CD14-positive monocyte (primary cell): ENCODE measurements around the gene BEX3. TPM values are rescaled to one million over a fixed set of nuclear protein-coding genes. Genes with fewer than 3 reads are reported as not detected.

Source experiments
- DNase-seq, 3 donors: peaks; one replicate each; pipeline ENCODE4 v3.0.0-alpha.2; 2011 to 2022
- H2AFZ ChIP-seq: 2 replicates; pipeline ENCODE4 v1.6.0; 2012; ENCODE audit warnings: mild to moderate bottlenecking, low read depth, low read length, inconsistent platforms; ENCODE audit not compliant: insufficient read depth, poor library complexity, severe bottlenecking
- H3K27ac ChIP-seq, 2 donors: 1 replicate in 1 of 2; 2 replicates in 1 of 2; pipeline ENCODE4 v1.5.1; 2012 to 2013; ENCODE audit warnings: low read length in 2 of 2, control low read depth in 1 of 2, inconsistent platforms in 1 of 2, low read depth in 1 of 2, mild to moderate bottlenecking in 1 of 2
- H3K27me3 ChIP-seq, 2 donors: one replicate each; pipeline versions ENCODE4 v1.6.0 to v1.6.1; 2011 to 2013; ENCODE audit warnings: low read length in 2 of 2; ENCODE audit not compliant: control insufficient read depth in 2 of 2, insufficient read depth in 2 of 2
- H3K36me3 ChIP-seq, 2 donors: replicated peaks in 1 of 2; 1 replicate in 1 of 2; 2 replicates in 1 of 2; pipeline versions ENCODE4 v1.5.1 to v1.6.1; 2012 to 2013; ENCODE audit warnings: low read length in 2 of 2, control low read depth in 1 of 2, inconsistent platforms in 1 of 2, mild to moderate bottlenecking in 1 of 2; ENCODE audit not compliant: insufficient read depth in 2 of 2, control insufficient read depth in 1 of 2
- H3K4me1 ChIP-seq, 2 donors: 1 replicate in 1 of 2; 2 replicates in 1 of 2; pipeline versions ENCODE4 v1.5.1 to v1.6.1; 2012 to 2013; ENCODE audit warnings: low read length in 2 of 2, control low read depth in 1 of 2, inconsistent platforms in 1 of 2, mild to moderate bottlenecking in 1 of 2, moderate library complexity in 1 of 2; ENCODE audit not compliant: insufficient read depth in 2 of 2, control insufficient read depth in 1 of 2
- H3K4me2 ChIP-seq: replicated peaks from 2 replicates; pipeline ENCODE3; 2012; ENCODE audit warnings: low read length, moderate library complexity, mild to moderate bottlenecking; ENCODE audit not compliant: poor library complexity, severe bottlenecking; ENCODE audit errors: extremely low read depth
- H3K4me3 ChIP-seq, 3 experiments: fragments of 200-600 bp in 1 of 3; sonication (generic) in 1 of 3; replicated peaks in 1 of 3; 1 replicate in 2 of 3; 2 replicates in 1 of 3; pipeline ENCODE4 v1.5.1; 2011 to 2013; ENCODE audit warnings: low read length in 3 of 3, mild to moderate bottlenecking in 3 of 3, control low read depth in 2 of 3, low read depth in 2 of 3, inconsistent platforms in 1 of 3, moderate library complexity in 1 of 3
- H3K79me2 ChIP-seq: 2 replicates; pipeline ENCODE4 v1.6.0; 2012; ENCODE audit warnings: mild to moderate bottlenecking, control low read depth, inconsistent platforms, low read length, moderate library complexity; ENCODE audit not compliant: insufficient read depth
- H3K9ac ChIP-seq: 2 replicates; pipeline ENCODE4 v1.6.0; 2017; ENCODE audit warnings: low read length, mild to moderate bottlenecking; ENCODE audit not compliant: insufficient read depth, poor library complexity, severe bottlenecking
- H3K9me3 ChIP-seq, 2 donors: replicated peaks in 1 of 2; 1 replicate in 1 of 2; 2 replicates in 1 of 2; pipeline versions ENCODE4 v1.5.1 to v1.6.1; 2012 to 2013; ENCODE audit warnings: low read length in 2 of 2, control low read depth in 1 of 2; ENCODE audit not compliant: control insufficient read depth in 1 of 2, insufficient read depth in 1 of 2
- H4K20me1 ChIP-seq: 2 replicates; pipeline ENCODE4 v1.6.0; 2012; ENCODE audit warnings: mild to moderate bottlenecking, low read length, control low read depth, moderate library complexity; ENCODE audit not compliant: insufficient read depth
- H3K27ac Mint-ChIP-seq, 7 donors: one replicate each; pipeline ENCODE4 v1.8.0; 2020; ENCODE audit warnings: mild to moderate bottlenecking in 7 of 7, mixed read lengths in 7 of 7, moderate library complexity in 6 of 7, inconsistent platforms in 2 of 7
- H3K27me3 Mint-ChIP-seq, 3 donors: one replicate each; pipeline ENCODE4 v1.8.0; 2021 to 2022; ENCODE audit warnings: low read depth in 3 of 3, mild to moderate bottlenecking in 3 of 3, mixed read lengths in 3 of 3, moderate library complexity in 3 of 3, inconsistent platforms in 1 of 3
- H3K36me3 Mint-ChIP-seq, 2 donors: one replicate each; pipeline ENCODE4 v1.8.0; 2020; ENCODE audit warnings: mixed read lengths in 2 of 2, inconsistent platforms in 1 of 2, mild to moderate bottlenecking in 1 of 2
- H3K4me1 Mint-ChIP-seq: one replicate; pipeline ENCODE4 v1.8.0; 2020; ENCODE audit warnings: mild to moderate bottlenecking, mixed read lengths
- H3K4me3 Mint-ChIP-seq, 2 donors: one replicate each; pipeline ENCODE4 v1.8.0; 2020; ENCODE audit warnings: mild to moderate bottlenecking in 2 of 2, mixed read lengths in 2 of 2, moderate library complexity in 1 of 2
- H3K9me3 Mint-ChIP-seq, 7 donors: one replicate each; pipeline ENCODE4 v1.8.0; 2020 to 2022; ENCODE audit warnings: mixed read lengths in 7 of 7, mild to moderate bottlenecking in 6 of 7, moderate library complexity in 6 of 7, inconsistent platforms in 2 of 7
- CTCF ChIP-seq: fragments of 200-600 bp; IDR thresholded peaks from one replicate; pipeline ENCODE4 v1.8.0; 2022; ENCODE audit warnings: antibody characterized with exemption, mild to moderate bottlenecking
- WGBS: methylation state at CpG from one replicate; pipeline ENCODE4 v1.1.5; 2013; ENCODE audit warnings: missing lambda C conversion rate; ENCODE audit not compliant: insufficient coverage; 5-methylcytosine and 5-hydroxymethylcytosine counted together
- intact Hi-C, 2 donors: fragments of 100-400 bp; cut with micrococcal nuclease; formaldehyde crosslinking; loops; one replicate each; pipeline versions ENCODE4 v1.15.0 to v1.15.1; 2023
- polyA plus RNA-seq, 3 donors: library from polyadenylated mRNA; depleted of rRNA in 1 of 3; unstranded in 2 of 3; stranded (reverse) in 1 of 3; fragments of 300-500 nt in 2 of 3; fragments of >200 nt in 1 of 3; fragmentation: Illumina TruSeq in 2 of 3; gene quantifications; 1 replicate in 2 of 3; 2 replicates in 1 of 3; pipeline ENCODE4 v1.2.3, GENCODE V29; 2012 to 2021

Gene BEX3
- polyA plus RNA-seq, 3 donors = 0.49 to 2.7 (median 2.0) TPM

GRCh38 chrX:103378990-103379389 is 2.7 kb downstream of the BEX3 start:
- Mint-ChIP-seq H3K9me3 (peaks cover 0 to 3% (median 2%) of the 10 kb centered on the region in 7 donors), H3K27me3 (peaks cover 4 to 7% (median 7%) of the 10 kb centered on the region in 3 donors), H3K4me3 (no peak overlapping the region), H3K36me3 (no peaks in the 10 kb centered on the region), H3K4me1 (peaks cover 8% of the 10 kb centered on the region), H3K27ac (no peak overlapping the region)
- intact Hi-C loops = no loop called here
- H3K27ac ChIP-seq = no peak overlapping the region
- no peaks in the 10 kb centered on the region for H3K79me2 ChIP-seq
- no peak for DNase-seq
- H3K4me1 ChIP-seq = peaks cover 3 to 8% of the 10 kb centered on the region in 2 donors
- no peaks in the 10 kb centered on the region for H3K9me3 ChIP-seq
- no peak overlapping the region for H3K9ac ChIP-seq
- no peak overlapping the region for H3K4me3 ChIP-seq
- no peak overlapping the region for H3K4me2 ChIP-seq
- no peaks in the 10 kb centered on the region for H3K27me3 ChIP-seq
- H3K36me3 ChIP-seq = no peaks in the 10 kb centered on the region
- WGBS = no CpG with 5 or more reads among the region's 2 CpGs
- H2AFZ ChIP-seq = no peak overlapping the region
- no peak for TF ChIP-seq CTCF
- no peaks in the 10 kb centered on the region for H4K20me1 ChIP-seq

- Histone ChIP-seq H3K79me2 (no peaks in the 10 kb centered on the region), H2AFZ (no peak overlapping the region), H3K4me3 (no peak overlapping the region), H3K9me3 (no peaks in the 10 kb centered on the region), H3K27me3 (no peaks in the 10 kb centered on the region), H4K20me1 (no peaks in the 10 kb centered on the region), H3K27ac (no peak overlapping the region), H3K36me3 (no peaks in the 10 kb centered on the region), H3K9ac (no peak overlapping the region), H3K4me2 (no peak overlapping the region), H3K4me1 (no peaks in the 10 kb centered on the region)
- H3K36me3 Mint-ChIP-seq = no peaks in the 10 kb centered on the region
- no peak for TF ChIP-seq CTCF
- intact Hi-C loops = no loop called here
- H3K4me3 Mint-ChIP-seq = no peak overlapping the region
- peaks cover 0 to 2% (median 0%) of the 10 kb centered on the region in 7 donors for H3K9me3 Mint-ChIP-seq
- no peaks in the 10 kb centered on the region for H3K4me1 Mint-ChIP-seq
- no CpG with 5 or more reads among the region's 1 CpG for WGBS
- H3K27me3 Mint-ChIP-seq = peaks cover 0 to 8% (median 0%) of the 10 kb centered on the region in 3 donors
- no peak for DNase-seq
- no peak overlapping the region for H3K27ac Mint-ChIP-seq
These were observed 6.5 kb downstream of the BEX3 start for GRCh38 chrX:103382877-103383276.
